ENCODE data around the gene LIN7B. TPM values are rescaled to one million over a fixed set of nuclear protein-coding genes. Genes with fewer than 3 reads are reported as not detected.
A peak's percentile ranks its signal among the peaks of the same experiment; 100 is the strongest.

Gene LIN7B
- total and polyA plus RNA-seq, 9 of the 15 experiments (the other 6 are each of a cell fraction or from before 2014, with no cell fraction given), result 0.89 to 15.7 (median 4.0) TPM

GRCh38 chr19:49151267-49152118, 37.3 kb downstream of the LIN7B start (continued):
- TF ChIP-seq TCF7L2 (IDR thresholded peaks at IDR 0.05; ENCODE audit: low read depth, low read length), result peak; percentile 59; the same call in 1 of the 2 replicates
- TF ChIP-seq RAD51 (IDR thresholded peaks at IDR 0.05; ENCODE audit: borderline replicate concordance, low read depth), result peak; percentile 86
- 0 out of 2 replicates have a peak, but pooled peaks have one; percentile 36 for TF ChIP-seq OTX1 (CRISPR knock-in tag; IDR thresholded peaks at IDR 0.05)
- TF ChIP-seq NR2C1 (IDR thresholded peaks at IDR 0.05), result no peak
- no peak for TF ChIP-seq NR2C1 (tag; IDR thresholded peaks at IDR 0.05)
- no peak for TF ChIP-seq CBFA2T3 (IDR thresholded peaks at IDR 0.05)
- TF ChIP-seq DPF2 (IDR thresholded peaks at IDR 0.05), result peak; percentile 45; the same call in 1 of the 2 replicates
- TF ChIP-seq ZNF830 (CRISPR knock-in tag; IDR thresholded peaks at IDR 0.05), result no peak
- peak; percentile 57 for TF ChIP-seq RBFOX2 (IDR thresholded peaks at IDR 0.05; ENCODE audit: low read depth, low read length)
- TF ChIP-seq GTF2B (IDR thresholded peaks at IDR 0.05; ENCODE audit: extremely low read depth, insufficient read length), result peak; percentile 37
- TF ChIP-seq PML (IDR thresholded peaks at IDR 0.05; ENCODE audit: low read length), result peak; percentile 61; the same call in 1 of the 2 replicates
- 0 out of 2 replicates have a peak, but pooled peaks have one; percentile 27 for TF ChIP-seq SOX6 (IDR thresholded peaks at IDR 0.05)
- no peak for TF ChIP-seq ZNF668 (CRISPR knock-in tag; IDR thresholded peaks at IDR 0.05)
- TF ChIP-seq SIN3A (IDR thresholded peaks at IDR 0.05; ENCODE audit: borderline replicate concordance in 2 of 2, control insufficient read depth in 1 of 2, low read depth in 2 of 2, low read length in 2 of 2), result peak; percentile 76 to 94; a peak in 3 of 4 replicates
- peak; percentile 83 for TF ChIP-seq BHLHE40 (IDR thresholded peaks at IDR 0.05; ENCODE audit: low read length)
- peak; percentile 34 for TF ChIP-seq GATA2 (CRISPR knock-in tag; IDR thresholded peaks at IDR 0.05)
- peak; percentile 73 for TF ChIP-seq POLR2G (IDR thresholded peaks at IDR 0.05; ENCODE audit: low read depth, low read length)
- TF ChIP-seq ZNF707 (CRISPR knock-in tag; conservative IDR thresholded peaks at IDR 0.05), result no peak
- peak; percentile 92 for TF ChIP-seq SP1 (CRISPR knock-in tag; IDR thresholded peaks at IDR 0.05)
- 0 out of 2 replicates have a peak, but pooled peaks have one; percentile 67 for TF ChIP-seq ATF6 (CRISPR knock-in tag; IDR thresholded peaks at IDR 0.05)
- peak; percentile 39; the same call in 1 of the 2 replicates for TF ChIP-seq ELF4 (CRISPR knock-in tag; IDR thresholded peaks at IDR 0.05)
- no peak for TF ChIP-seq TRIM24 (IDR thresholded peaks at IDR 0.05)
- TF ChIP-seq RAD21 (CRISPR knock-in tag; conservative IDR thresholded peaks at IDR 0.05 in 1 of 2, IDR thresholded peaks at IDR 0.05 in 1 of 2), result no peak; a peak in 1 of 4 replicates
- peak; percentile 33; the same call in 1 of the 2 replicates for TF ChIP-seq CBFA2T2 (conservative IDR thresholded peaks at IDR 0.05)
- no peak for TF ChIP-seq ILF3 (IDR thresholded peaks at IDR 0.05; ENCODE audit: borderline replicate concordance)
- TF ChIP-seq SMARCE1 (IDR thresholded peaks at IDR 0.05), result peak; percentile 14; the same call in 1 of the 2 replicates
- no peak for TF ChIP-seq MYBL2 (IDR thresholded peaks at IDR 0.05; ENCODE audit: low read depth)
- no peak for TF ChIP-seq MYBL2 (CRISPR knock-in tag; IDR thresholded peaks at IDR 0.05; ENCODE audit: borderline replicate concordance)
- peak; percentile 97 for TF ChIP-seq BCOR (IDR thresholded peaks at IDR 0.05)
